ENCODE data around the gene ARX.

Gene ARX

DNA sequence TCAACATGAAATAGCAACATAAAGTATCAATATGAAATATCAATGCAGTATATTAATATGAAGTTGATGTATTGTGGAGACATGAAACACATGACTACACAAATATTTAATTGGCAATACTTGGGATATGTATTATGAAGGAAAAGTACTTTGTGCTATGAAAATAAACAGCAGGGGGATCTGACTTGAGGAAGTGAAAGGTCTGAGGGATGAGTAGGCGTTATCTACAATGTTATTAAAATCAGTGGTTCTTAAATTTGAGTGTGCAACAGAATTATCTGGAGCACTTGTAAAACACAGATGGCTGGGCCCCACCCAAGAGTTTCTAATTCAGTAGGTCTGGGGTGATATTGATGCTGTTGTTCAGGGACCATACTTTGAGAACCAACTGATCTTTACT lies 27.4 kb upstream of the ARX start:
- no peak overlapping the region for H3K4me3 ChIP-seq (ENCODE audit: low read depth, low read length)
- TF ChIP-seq CTCF (IDR thresholded peaks at IDR 0.05; ENCODE audit: insufficient read depth, low read depth, low read length, missing control alignments) = no peak
- no peak for DNase-seq (ENCODE audit: low read depth)

DNA sequence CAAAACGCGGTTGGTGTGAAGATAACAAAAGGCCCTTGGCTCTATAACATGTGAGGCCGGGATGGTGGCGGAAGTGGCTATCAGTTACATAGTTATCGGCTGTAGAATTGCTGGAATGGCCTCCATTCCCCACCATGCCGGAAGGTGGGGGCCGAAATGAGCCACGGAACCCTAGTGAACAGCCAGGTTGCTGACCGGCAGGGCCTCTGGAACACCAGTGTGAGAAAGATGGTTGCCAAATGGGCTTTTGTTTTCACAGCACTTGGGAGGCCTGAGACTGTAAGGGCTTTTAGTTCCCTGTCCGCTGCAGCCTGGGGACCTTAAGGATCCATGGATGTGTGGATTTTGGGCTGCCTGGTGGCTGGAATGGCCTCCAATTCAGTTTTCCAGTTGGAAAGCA lies 23.3 kb upstream of the ARX start:
- no peak overlapping the region for H3K4me3 ChIP-seq (ENCODE audit: low read depth, low read length)
- DNase-seq (ENCODE audit: low read depth) = no peak
- TF ChIP-seq CTCF (IDR thresholded peaks at IDR 0.05; ENCODE audit: insufficient read depth, low read depth, low read length, missing control alignments) = no peak

DNA sequence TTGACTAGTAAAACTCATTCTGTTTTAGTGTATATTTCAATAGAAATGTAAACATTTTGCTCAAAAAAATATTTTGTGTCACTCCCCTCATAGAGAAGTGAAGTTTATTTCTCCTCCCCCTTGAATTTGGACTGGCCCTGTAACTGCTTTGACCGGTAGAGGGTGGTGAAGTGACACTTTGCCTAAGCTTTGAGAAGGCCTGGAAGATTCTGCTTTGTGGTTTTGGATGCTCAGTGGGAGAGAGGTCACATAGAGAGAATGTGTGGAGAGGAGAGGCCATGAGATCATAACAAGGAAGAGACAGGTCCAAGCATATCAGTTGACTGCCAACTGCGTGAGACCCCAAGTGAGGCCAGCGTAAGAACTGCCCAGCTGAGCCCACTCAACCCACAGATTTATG lies 19.1 kb upstream of the ARX start:
- no peak overlapping the region for H3K4me3 ChIP-seq (ENCODE audit: low read depth, low read length)
- TF ChIP-seq CTCF (IDR thresholded peaks at IDR 0.05; ENCODE audit: insufficient read depth, low read depth, low read length, missing control alignments) = peak; percentile 10
- DNase-seq (ENCODE audit: low read depth) = no peak

DNA sequence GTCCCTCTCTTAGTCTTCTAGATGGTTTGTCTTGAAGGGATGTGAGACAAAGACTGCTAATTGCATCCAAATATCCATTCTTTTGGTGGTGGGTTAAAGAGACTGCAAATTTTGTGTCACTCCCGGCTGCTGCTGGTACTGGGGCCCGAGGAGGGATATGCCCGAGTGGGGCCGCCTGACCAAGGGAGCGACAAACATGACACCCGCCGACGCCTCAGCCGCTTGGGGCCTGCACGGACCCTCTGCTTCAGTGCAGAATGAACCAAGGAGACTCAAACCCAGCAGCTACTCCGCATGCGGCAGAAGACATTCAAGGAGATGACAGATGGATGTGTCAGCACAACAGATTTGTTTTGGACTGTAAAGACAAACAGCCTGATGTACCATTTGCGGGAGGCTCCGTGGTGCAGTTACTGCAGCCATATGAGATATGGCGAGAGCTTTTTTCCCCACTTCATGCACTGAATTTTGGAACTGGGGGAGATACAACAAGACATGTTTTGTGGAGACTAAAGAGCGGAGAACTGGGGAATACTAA lies 13.6 kb upstream of the ARX start:
- DNase-seq (ENCODE audit: low read depth) = no peak
- H3K4me3 ChIP-seq (ENCODE audit: low read depth, low read length) = no peak overlapping the region
- TF ChIP-seq CTCF (IDR thresholded peaks at IDR 0.05; ENCODE audit: insufficient read depth, low read depth, low read length, missing control alignments) = no peak

- no peak overlapping the region for H3K4me3 ChIP-seq (ENCODE audit: low read depth, low read length)
- DNase-seq (ENCODE audit: low read depth) = no peak
- no peak for TF ChIP-seq CTCF (IDR thresholded peaks at IDR 0.05; ENCODE audit: insufficient read depth, low read depth, low read length, missing control alignments)
Observed at GRCh38 chrX:25028726-25029125, 13.0 kb upstream of the ARX start.

- no peak overlapping the region for H3K4me3 ChIP-seq (ENCODE audit: low read depth, low read length)
- TF ChIP-seq CTCF (IDR thresholded peaks at IDR 0.05; ENCODE audit: insufficient read depth, low read depth, low read length, missing control alignments) = no peak
- DNase-seq (ENCODE audit: low read depth) = no peak
Observed at GRCh38 chrX:25026576-25026975, 10.8 kb upstream of the ARX start.

- H3K4me3 ChIP-seq (ENCODE audit: low read depth, low read length) = no peak overlapping the region
- TF ChIP-seq CTCF (IDR thresholded peaks at IDR 0.05; ENCODE audit: insufficient read depth, low read depth, low read length, missing control alignments) = no peak
- no peak for DNase-seq (ENCODE audit: low read depth)
Observed at GRCh38 chrX:25025615-25026014, 9.8 kb upstream of the ARX start.

All from GM12865 (cell line).